HG02973 (cell line): ENCODE measurements around the gene FOXN3.

Experiments used
- ATAC-seq: cut with Tn5 transposase; IDR thresholded peaks from one replicate; pipeline ENCODE4 v1.9.1; 2021; ENCODE audit warnings: moderate library complexity; ENCODE audit not compliant: unreplicated experiment

The FOXN3 gene

GRCh38 chr14:89239023-89239422, 178.0 kb downstream of the FOXN3 start:
- ATAC-seq: no peak

GRCh38 chr14:89237921-89238529, 179.0 kb downstream of the FOXN3 start:
- ATAC-seq: no peak

GRCh38 chr14:89236851-89237250, 180.2 kb downstream of the FOXN3 start:
- ATAC-seq: no peak

GRCh38 chr14:89233184-89233583, 183.8 kb downstream of the FOXN3 start:
- no peak for ATAC-seq

- ATAC-seq: no peak
These were observed 184.6 kb downstream of the FOXN3 start for GRCh38 chr14:89232265-89233070.

GRCh38 chr14:89231426-89232113, 185.5 kb downstream of the FOXN3 start:
- ATAC-seq: no peak

- ATAC-seq: no peak
These were observed 188.0 kb downstream of the FOXN3 start for GRCh38 chr14:89228921-89229639.

- ATAC-seq: no peak
These were observed 189.6 kb downstream of the FOXN3 start for GRCh38 chr14:89227496-89227836.

- ATAC-seq: no peak
These were observed 190.1 kb downstream of the FOXN3 start for GRCh38 chr14:89226801-89227495.

GRCh38 chr14:89225607-89226006, 191.4 kb downstream of the FOXN3 start:
- ATAC-seq: no peak

GRCh38 chr14:89221109-89221810, 195.8 kb downstream of the FOXN3 start:
- no peak for ATAC-seq

- ATAC-seq: no peak
These were observed 198.0 kb downstream of the FOXN3 start for GRCh38 chr14:89219051-89219450.

GRCh38 chr14:89217891-89218290, 199.1 kb downstream of the FOXN3 start:
- no peak for ATAC-seq

- no peak for ATAC-seq
These were observed 201.5 kb downstream of the FOXN3 start for GRCh38 chr14:89215531-89215930.

- no peak for ATAC-seq
These were observed 201.9 kb downstream of the FOXN3 start for GRCh38 chr14:89215114-89215513.

- no peak for ATAC-seq
These were observed 202.6 kb downstream of the FOXN3 start for GRCh38 chr14:89214221-89214965.

GRCh38 chr14:89212386-89213235, 204.4 kb downstream of the FOXN3 start:
- ATAC-seq: no peak

- no peak for ATAC-seq
These were observed 207.5 kb downstream of the FOXN3 start for GRCh38 chr14:89209558-89209957.

GRCh38 chr14:89207925-89208328, 209.1 kb downstream of the FOXN3 start:
- no peak for ATAC-seq
